Measurements from ENCODE around the gene PARD3B.

DNA sequence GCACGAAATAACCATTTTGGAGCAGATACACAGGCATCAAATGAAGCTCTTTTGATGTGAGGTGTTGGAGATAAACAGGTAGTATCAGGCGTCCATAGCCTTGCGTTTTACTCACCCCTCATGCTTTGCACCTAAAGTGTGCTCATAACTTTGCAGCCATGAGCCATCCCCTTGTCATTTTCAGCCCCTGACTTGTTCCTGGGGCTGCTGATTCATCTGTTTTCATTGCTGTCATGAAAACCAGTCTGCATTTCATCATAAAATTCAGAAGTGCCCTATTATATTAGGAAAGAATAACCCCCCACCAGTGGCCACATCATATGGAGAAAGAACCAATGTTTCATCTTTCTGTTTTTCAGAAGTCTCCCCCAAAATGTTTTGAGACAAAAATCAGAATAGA, 807.3 kb downstream of the PARD3B start:
- TF ChIP-seq, protein P1, sequence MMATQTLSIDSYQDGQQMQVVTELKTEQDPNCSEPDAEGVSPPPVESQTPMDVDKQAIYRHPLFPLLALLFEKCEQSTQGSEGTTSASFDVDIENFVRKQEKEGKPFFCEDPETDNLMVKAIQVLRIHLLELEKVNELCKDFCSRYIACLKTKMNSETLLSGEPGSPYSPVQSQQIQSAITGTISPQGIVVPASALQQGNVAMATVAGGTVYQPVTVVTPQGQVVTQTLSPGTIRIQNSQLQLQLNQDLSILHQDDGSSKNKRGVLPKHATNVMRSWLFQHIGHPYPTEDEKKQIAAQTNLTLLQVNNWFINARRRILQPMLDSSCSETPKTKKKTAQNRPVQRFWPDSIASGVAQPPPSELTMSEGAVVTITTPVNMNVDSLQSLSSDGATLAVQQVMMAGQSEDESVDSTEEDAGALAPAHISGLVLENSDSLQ (IDR thresholded peaks at IDR 0.05) = no peak
- TF ChIP-seq ZNF384 (IDR thresholded peaks at IDR 0.05) = no peak
- TF ChIP-seq ARNT (IDR thresholded peaks at IDR 0.05) = no peak
- no peak for TF ChIP-seq TARDBP (IDR thresholded peaks at IDR 0.05)
- TF ChIP-seq FOXA1 (IDR thresholded peaks at IDR 0.05) = no peak
- no peak for TF ChIP-seq ELF4 (IDR thresholded peaks at IDR 0.05)
- no peak for TF ChIP-seq L3MBTL2 (conservative IDR thresholded peaks at IDR 0.05)
- TF ChIP-seq FOXM1 (IDR thresholded peaks at IDR 0.05; ENCODE audit: borderline replicate concordance) = no peak
- no peak for TF ChIP-seq SP1 (IDR thresholded peaks at IDR 0.05)
- no peak for TF ChIP-seq FOXK2 (IDR thresholded peaks at IDR 0.05)
- TF ChIP-seq HDGF (IDR thresholded peaks at IDR 0.05; ENCODE audit: borderline replicate concordance) = no peak
- no peak for TF ChIP-seq CTBP1 (IDR thresholded peaks at IDR 0.05; ENCODE audit: borderline replicate concordance)
